HAP-1 (cell line): ENCODE measurements around the gene CHEK1.
"Not testable (repeated sequence)": the region's sequence is repeated elsewhere in the genome, so short reads cannot be mapped to it uniquely, and the experiment has no call there.

ENCODE experiments used
- DNase-seq, 2 experiments: peaks; one replicate each; pipeline ENCODE4 v3.0.0-alpha.2; 2016 to 2020; ENCODE audit warnings: low spot score in 2 of 2
- H3K27me3 ChIP-seq: fragments of 250-450 bp; sonication (Bioruptor Pico); 2 replicates; pipeline ENCODE4 v1.5.1; 2020; ENCODE audit warnings: low read depth, mild to moderate bottlenecking, moderate library complexity
- H3K36me3 ChIP-seq: fragments of 250-450 bp; sonication (Bioruptor Pico); replicated peaks from 2 replicates; pipeline ENCODE4 v1.5.1; 2020; ENCODE audit warnings: mild to moderate bottlenecking
- H3K4me1 ChIP-seq: fragments of 250-450 bp; sonication (Bioruptor Pico); 2 replicates; pipeline ENCODE4 v1.5.1; 2020; ENCODE audit warnings: mild to moderate bottlenecking
- H3K4me3 ChIP-seq: fragments of 250-450 bp; sonication (Bioruptor Pico); 2 replicates; pipeline ENCODE4 v1.5.1; 2020; ENCODE audit warnings: mild to moderate bottlenecking, moderate library complexity
- H3K9me3 ChIP-seq: fragments of 250-450 bp; sonication (Bioruptor Pico); 2 replicates; pipeline ENCODE4 v1.5.1; 2020; ENCODE audit warnings: mild to moderate bottlenecking, moderate library complexity
- in situ Hi-C: fragments of 300-500 bp; cut with MboI; formaldehyde crosslinking; loops from 3 replicates; pipeline ENCODE4 v1.14.3; 2020; ENCODE audit warnings: low sequenced_read_pairs, inconsistent platforms, mixed read lengths

The CHEK1 gene

DNA sequence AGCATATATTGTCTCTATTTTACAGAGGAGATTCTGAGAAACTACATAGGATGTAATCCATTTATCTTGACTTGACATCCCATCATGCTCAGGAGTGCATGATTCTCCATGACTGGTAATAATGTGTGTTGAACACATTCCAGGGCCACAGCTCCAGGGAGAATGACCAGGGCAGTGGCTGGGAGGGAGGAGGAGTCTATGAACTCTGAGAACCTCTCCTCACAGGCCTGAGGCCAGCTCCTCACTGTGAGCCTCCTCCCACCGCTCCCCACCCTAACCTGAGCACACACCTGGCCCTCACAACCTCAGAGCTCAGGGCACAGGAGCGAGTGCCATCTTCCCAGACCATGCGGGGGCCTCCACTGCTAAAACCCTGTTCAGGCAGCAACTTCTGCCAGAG, 63.7 kb downstream of the CHEK1 start:
- H3K4me3 ChIP-seq, result no peak overlapping the region
- in situ Hi-C loops, result loop anchor here (25.0 kb wide), 1 partner anchor 174 kb away; no protein-coding TSS in a partner anchor
- H3K36me3 ChIP-seq, result no peaks in the 10 kb centered on the region
- no peaks in the 10 kb centered on the region for H3K27me3 ChIP-seq
- DNase-seq, result no peak
- no peaks in the 10 kb centered on the region for H3K9me3 ChIP-seq
- H3K4me1 ChIP-seq, result no peaks in the 10 kb centered on the region

DNA sequence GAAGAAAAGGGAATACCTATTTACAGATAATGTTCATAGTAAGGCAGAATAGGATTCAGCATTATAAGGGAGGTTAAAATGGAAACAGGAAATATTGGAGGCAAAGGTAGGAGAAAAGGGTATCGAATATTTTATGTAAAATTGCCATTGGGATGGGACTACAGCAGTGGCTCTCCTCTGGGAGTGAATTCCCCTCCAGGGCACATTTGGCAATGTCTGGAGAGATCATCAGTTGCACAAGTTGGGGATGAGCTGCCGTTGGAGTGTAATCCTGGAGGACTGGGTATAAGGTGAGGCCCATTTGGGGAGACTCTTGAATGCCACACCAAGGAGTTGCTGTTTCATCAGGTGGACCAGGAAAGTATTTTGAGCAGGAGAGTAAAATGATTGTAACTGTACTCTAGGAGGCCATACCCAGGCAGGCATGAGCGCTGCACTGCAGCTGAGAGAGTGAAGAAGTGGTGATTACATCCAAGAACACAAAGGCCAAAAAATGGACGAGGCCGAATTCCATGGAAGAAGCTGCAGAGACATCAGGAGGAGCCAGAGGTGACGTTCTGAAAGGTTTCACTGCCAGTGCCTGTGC, 64.4 kb downstream of the CHEK1 start:
- no peak overlapping the region for H3K4me3 ChIP-seq
- no peaks in the 10 kb centered on the region for H3K36me3 ChIP-seq
- DNase-seq, result no peak
- H3K4me1 ChIP-seq, result no peaks in the 10 kb centered on the region
- in situ Hi-C loops, result loop anchor here (25.0 kb wide), 1 partner anchor 173 kb away; no protein-coding TSS in a partner anchor
- H3K9me3 ChIP-seq, result no peaks in the 10 kb centered on the region
- H3K27me3 ChIP-seq, result no peaks in the 10 kb centered on the region

DNA sequence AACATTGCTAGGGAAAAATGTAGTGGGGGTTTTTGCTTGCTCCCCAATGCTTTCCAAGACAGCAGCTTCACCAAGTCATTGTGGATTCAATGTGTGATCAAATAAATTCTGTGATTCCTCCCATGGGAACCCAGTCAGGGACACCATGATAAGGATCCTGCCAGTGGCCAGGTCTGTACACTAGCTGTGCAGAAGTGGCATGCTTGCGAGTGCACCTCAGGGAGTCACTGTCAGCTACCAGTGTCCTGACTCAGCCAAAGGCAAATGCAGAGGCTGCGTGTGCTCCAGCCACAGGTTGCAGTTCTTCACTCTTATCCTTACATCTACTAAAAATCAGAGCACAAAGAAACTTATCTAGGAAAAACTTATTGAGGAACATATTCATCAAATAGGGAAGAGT, 65.0 kb downstream of the CHEK1 start:
- no peaks in the 10 kb centered on the region for H3K9me3 ChIP-seq
- no peaks in the 10 kb centered on the region for H3K27me3 ChIP-seq
- H3K36me3 ChIP-seq, result no peaks in the 10 kb centered on the region
- no peak overlapping the region for H3K4me3 ChIP-seq
- H3K4me1 ChIP-seq, result no peaks in the 10 kb centered on the region
- in situ Hi-C loops, result loop anchor here (25.0 kb wide), 1 partner anchor 172 kb away; no protein-coding TSS in a partner anchor
- no peak for DNase-seq

DNA sequence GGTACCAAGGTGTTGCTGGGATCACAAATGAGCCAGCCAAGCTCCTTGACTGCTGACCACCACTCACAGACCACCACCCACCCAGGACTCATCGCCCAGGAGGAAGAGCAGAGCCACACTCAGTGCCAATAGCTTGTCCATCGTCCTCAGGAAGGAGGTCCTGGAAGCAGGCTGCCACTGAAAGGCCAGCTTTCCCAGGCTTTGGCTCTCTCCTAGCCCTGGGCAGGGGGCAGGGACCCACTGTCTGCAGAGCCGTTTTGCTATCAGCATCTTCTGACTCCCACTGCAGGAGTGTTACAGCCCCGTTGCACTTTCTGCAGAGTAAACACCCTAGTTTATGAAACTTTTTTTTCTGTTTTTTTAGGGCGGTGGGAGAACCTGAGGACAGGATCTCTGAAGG, 67.9 kb downstream of the CHEK1 start:
- in situ Hi-C loops, result loop anchor here (25.0 kb wide), 1 partner anchor 169 kb away; no protein-coding TSS in a partner anchor
- Histone ChIP-seq H3K9me3 (no peaks in the 10 kb centered on the region), H3K4me1 (no peaks in the 10 kb centered on the region), H3K36me3 (no peaks in the 10 kb centered on the region), H3K4me3 (no peak overlapping the region), H3K27me3 (no peaks in the 10 kb centered on the region)
- DNase-seq, result no peak

DNA sequence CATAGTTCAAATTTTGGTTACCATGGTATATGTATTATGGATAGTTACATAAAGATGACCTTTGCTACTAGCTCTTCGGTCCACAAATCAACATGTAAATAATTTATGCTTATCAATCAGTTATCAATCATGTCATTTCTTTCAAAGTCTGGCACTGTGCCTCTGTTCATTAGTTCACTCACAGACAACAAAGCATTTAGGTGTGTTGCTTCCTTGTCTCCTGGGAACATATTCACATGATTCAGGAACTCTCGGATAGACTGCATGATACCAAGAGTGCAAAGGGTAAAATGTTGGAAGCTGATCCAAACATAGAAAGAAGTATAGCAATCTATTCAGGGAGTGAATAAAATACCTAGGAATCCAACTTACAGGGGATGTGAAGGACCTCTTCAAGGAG, 70.0 kb downstream of the CHEK1 start:
- in situ Hi-C loops, result loop anchor here (25.0 kb wide), 1 partner anchor 167 kb away; no protein-coding TSS in a partner anchor

DNA sequence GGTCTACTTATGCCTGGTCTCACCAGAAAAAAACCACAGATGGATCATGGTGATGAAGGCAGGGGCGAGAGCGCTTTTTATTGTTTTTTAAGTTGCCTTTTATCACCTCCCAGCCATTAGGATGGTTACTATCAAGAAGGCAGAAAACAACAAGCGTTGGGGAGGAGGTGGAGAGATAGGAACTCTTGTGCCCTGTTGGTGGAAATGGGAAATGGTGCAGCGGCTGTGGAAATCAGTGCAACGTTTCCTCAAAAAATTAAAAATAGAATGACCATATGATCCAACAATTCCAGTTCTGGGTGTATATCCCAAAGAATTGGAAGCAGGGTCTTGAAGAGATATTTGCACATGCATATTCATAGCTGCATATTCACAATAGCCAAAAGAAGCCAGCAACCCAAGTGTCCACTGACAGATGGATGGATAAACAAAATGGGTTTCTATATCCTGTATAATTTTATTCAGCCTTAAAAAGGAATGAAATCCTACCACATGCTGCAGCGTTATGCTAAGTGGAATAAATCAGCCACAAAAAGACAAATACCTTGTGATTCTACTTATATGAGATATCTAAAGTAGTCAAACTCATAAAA, 76.2 kb downstream of the CHEK1 start:
- in situ Hi-C loops, result no loop called here
- H3K27me3 ChIP-seq, result no peaks in the 10 kb centered on the region

More for the DNA sequence above, 70.0 kb downstream of the CHEK1 start:
- Histone ChIP-seq H3K9me3 (no peaks in the 10 kb centered on the region), H3K4me3 (no peak overlapping the region), H3K4me1 (no peaks in the 10 kb centered on the region), H3K36me3 (no peaks in the 10 kb centered on the region), H3K27me3 (no peaks in the 10 kb centered on the region)
- DNase-seq, result no peak

DNA sequence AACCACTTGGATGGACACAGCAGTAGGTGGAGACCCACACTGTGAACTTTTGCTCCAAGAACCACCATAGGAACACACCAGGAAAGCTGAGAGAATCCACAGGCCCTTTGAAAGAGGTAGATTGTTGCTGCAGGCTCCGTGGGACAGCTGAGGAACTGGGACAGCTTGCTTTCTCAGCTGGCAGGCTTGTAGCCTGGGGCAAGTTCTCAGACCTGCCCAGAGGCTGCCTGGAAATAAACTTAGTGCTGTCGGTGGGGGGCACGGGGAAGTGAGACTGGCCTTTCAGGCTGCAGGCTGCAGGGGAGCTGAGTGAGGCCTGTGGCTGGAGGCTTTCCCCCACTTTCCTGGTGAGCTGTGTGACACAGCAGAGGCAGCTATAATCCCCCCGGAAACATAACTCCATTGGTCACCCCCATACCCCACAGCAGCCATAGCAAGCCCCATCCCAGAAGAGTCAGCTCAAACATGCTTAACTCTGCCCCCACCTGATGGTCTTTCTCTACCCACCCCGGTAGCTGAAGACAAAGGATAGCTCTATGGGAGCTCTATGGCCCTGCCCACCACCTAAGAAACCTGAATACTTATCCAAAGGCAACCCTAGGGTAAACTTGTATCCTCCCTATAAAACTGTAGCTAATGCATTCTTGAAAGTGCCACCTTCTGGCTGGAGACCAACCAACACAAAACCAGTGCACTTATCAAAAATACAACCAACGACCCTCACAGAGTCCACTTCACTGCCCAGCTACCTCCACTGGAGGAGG, 77.1 kb downstream of the CHEK1 start:
- H3K4me1 ChIP-seq, result no peaks in the 10 kb centered on the region
- no peaks in the 10 kb centered on the region for H3K27me3 ChIP-seq
- H3K36me3 ChIP-seq, result no peaks in the 10 kb centered on the region
- no peak overlapping the region for H3K4me3 ChIP-seq
- no peak for DNase-seq
- H3K9me3 ChIP-seq, result no peaks in the 10 kb centered on the region
- in situ Hi-C loops, result no loop called here

More for the DNA sequence above, 76.2 kb downstream of the CHEK1 start:
- no peak overlapping the region for H3K4me3 ChIP-seq
- H3K36me3 ChIP-seq, result no peaks in the 10 kb centered on the region
- DNase-seq, result no peak
- no peaks in the 10 kb centered on the region for H3K9me3 ChIP-seq
- H3K4me1 ChIP-seq, result no peaks in the 10 kb centered on the region

DNA sequence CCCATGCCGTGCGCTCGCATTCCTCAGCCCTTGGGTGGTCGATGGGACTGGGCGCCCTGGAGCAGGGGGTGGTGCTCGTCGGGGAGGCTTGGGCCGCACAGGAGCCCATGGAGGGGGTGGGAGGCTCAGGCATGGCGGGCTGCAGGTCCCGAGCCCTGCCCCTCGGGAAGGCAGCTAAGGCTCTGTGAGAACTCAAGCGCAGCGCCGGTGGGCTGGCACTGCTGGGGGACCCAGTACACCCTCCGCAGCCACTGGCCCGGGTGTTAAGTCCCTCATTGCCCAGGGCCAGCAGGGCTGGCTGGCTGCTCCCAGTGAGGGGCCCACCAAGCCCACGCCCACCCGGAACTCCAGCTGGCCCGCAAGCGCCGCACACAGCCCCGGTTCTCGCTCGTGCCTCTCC, 79.7 kb downstream of the CHEK1 start:
- H3K36me3 ChIP-seq, H3K9me3 ChIP-seq, in situ Hi-C loops, H3K4me1 ChIP-seq, DNase-seq, H3K4me3 ChIP-seq, H3K27me3 ChIP-seq: not testable (repeated sequence)

DNA sequence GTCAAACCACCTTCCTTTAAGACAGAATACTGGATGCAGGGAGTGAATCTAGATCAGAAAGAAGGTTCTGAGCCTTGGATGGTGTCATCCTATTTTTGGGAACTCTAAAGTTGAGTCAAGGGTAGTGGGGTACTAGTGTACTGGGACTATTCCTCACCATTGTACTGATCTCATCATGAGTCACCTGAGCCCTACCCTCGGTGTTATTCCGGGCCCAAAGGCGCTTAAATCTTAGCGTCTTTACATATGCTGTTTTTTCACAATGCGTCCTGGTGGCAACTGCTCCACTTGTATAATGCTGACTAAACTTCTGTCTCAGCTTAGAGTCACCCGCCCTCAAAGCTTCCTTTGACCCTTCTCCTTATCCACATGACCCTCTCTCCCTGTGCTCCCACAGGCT, 95.8 kb downstream of the CHEK1 start:
- Histone ChIP-seq H3K36me3 (no peaks in the 10 kb centered on the region), H3K27me3 (peaks cover 16% of the 10 kb centered on the region), H3K4me1 (no peaks in the 10 kb centered on the region), H3K4me3 (no peak overlapping the region), H3K9me3 (no peaks in the 10 kb centered on the region)
- in situ Hi-C loops, result no loop called here
- no peak for DNase-seq

DNA sequence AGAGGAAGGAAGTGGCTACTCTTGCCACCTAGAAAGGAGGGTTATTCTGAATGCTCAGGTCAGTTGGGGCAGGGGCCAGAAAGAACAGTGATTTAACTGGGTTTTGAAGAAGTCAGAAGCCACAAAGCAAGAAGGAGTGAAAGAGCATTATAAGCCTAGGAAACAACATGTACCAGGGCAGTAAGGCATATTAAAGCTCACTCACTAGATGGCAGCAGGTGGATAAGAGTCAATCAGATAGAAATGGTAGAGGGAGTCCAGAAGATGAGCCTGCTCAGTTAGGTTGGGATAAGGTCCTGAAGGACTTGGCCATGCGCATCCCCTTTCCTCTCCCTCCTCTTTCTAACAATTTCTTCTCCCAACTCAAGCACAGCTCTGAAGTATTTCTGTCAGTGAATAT, 99.2 kb downstream of the CHEK1 start:
- no peak overlapping the region for H3K4me3 ChIP-seq
- H3K27me3 ChIP-seq, result peaks cover 16% of the 10 kb centered on the region
- H3K4me1 ChIP-seq, result no peaks in the 10 kb centered on the region
- in situ Hi-C loops, result no loop called here
- DNase-seq, result no peak
- H3K36me3 ChIP-seq, result no peaks in the 10 kb centered on the region
- no peaks in the 10 kb centered on the region for H3K9me3 ChIP-seq
